A204.1 (cell line): ENCODE measurements around the gene PRKAR1B.
"Not testable (repeated sequence)": the region's sequence is repeated elsewhere in the genome, so short reads cannot be mapped to it uniquely, and the experiment has no call there.

Experiments used
- FAIRE-seq: peaks from 2 replicates; lab custom pipeline; 2012; peaks lifted over from hg19 to GRCh38; lab: Jason Lieb, UNC

PRKAR1B gene

DNA sequence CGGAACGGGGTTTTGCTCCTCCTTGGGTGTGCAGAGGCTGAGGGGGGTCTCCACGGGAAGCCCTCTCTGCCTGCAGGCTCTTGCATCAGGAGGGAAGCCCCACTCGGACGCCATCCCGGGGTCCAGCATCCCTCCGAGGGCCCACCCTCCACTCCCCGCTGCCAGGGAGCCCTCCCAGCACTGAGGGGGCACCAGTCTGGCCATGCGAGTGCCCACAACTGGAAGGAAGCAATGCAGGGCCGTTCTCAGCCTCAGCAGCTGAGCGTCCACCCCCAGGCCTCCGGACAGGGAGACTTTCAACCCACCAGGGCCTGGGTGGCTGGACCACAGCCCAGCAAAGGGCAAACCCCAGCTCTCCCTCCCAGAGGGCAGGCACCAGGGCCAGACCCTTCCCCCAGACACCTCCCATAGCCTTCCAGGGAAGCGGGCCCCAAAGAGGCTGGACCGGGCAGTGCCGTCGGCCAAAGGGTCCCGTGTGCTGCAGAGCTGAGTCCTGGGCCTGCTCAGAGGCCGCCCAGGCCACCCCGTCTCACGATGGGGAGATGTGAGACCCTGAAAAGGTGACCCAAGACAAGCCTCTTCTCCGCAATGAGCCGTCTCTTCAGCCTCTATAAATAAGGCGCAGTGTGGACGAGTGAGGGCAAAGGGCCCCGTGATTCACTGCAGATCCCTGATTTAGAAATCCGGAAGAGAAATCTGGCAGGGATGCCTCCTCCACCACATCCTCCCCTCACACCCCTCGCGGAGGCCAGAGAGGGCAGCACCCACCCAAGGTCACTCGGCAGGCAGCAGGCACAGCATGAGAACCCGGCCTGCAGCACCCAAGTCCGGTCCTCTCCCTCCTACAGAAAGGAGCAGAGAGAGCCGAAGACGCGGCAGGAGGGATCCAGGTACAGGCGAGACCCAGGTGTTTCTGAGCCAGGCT is 82.4 kb downstream of the PRKAR1B start:
- no peak for FAIRE-seq

DNA sequence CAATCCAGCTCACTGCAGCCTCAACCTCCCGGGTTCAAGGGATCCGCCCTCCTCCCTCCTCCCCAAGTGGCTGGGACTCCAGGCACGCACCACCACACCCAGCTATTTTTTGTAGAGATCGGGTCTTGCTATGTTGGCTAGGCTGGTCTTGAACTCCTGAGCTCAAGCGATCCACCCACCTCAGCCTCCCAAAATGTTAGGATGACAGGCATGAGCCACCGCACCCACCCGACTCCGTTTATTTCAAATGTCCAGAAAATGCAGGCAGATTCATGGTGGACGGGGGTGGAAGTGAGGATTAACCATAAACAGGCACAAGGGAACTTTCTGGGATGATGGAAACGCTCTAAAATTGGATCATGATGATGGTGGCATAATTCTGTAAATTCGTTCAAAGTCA is 85.1 kb downstream of the PRKAR1B start:
- FAIRE-seq = no peak

DNA sequence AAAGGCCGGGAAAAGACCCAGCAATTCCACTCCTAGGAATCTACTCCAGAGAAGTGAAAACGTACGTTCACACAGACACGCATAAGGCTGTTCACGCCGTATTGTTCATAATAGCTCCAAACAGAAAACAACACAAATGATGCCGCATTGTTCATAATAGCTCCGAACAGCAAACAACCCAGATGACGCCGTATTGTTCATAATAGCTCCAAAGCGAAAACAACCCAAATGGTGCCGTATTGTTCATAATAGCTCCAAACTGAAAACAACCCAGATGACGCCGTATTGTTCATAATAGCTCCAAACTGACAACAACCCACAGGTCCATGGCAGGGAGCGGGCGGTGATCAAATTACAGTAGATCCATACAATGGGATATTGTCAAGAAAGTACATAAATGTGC is 85.8 kb downstream of the PRKAR1B start:
- FAIRE-seq = no peak

DNA sequence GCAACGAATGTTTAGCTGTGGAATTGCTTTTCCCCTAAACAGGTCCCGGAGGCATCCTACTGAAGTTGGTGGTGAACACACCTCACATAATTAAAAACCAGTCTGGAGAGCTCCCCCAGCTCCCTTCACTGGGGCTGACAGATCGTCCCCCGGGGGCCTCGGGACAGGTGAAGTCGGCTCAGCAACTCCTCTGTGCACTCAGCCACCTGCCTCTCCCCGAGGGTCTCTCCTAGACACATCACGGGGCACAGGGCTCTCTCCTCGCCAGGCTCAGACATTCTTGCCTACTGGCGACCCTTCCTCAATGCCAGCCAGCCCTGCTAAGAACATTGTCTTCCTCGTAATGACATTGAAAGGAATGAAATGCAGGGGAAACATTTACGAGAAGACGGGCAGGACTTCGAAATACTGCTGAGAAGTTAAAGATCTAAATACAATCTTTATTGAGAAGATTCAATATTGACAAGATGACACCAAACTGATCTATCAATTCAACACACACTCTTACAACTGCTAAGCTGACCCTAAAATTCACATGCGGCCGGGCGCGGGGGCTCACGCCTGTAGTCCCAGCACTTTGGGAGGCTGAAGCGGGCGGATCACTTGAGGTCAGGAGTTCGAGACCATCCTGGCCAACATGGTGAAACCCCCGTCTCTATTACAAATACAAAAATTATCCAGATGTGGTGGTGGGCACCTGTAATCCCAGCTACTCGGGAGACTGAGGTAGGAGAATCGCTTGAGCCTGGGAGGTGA is 88.6 kb downstream of the PRKAR1B start:
- no peak for FAIRE-seq

DNA sequence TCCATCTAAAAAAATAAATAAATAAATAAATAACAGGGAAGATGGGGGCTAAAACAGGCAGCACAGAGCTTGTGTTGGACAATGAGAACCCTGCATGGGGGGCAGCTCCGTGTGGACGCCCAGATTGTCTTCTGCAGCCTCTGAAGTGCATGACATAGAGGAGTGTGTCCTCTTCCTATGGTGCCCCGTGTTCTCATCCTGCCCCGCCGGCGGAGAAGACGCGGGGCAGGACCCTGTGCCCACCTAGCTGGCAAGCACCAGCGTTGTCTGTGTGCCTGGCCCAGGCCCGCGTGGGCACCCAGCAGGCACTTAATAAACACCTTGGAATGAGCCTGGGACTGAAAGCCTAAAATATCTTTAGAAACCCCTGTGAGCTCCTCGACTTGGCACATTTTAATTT is 89.3 kb downstream of the PRKAR1B start:
- no peak for FAIRE-seq

GRCh38 chr7:636396-636795 is 90.7 kb downstream of the PRKAR1B start:
- no peak for FAIRE-seq

GRCh38 chr7:635687-636382 is 91.2 kb downstream of the PRKAR1B start:
- FAIRE-seq = not testable (repeated sequence)

DNA sequence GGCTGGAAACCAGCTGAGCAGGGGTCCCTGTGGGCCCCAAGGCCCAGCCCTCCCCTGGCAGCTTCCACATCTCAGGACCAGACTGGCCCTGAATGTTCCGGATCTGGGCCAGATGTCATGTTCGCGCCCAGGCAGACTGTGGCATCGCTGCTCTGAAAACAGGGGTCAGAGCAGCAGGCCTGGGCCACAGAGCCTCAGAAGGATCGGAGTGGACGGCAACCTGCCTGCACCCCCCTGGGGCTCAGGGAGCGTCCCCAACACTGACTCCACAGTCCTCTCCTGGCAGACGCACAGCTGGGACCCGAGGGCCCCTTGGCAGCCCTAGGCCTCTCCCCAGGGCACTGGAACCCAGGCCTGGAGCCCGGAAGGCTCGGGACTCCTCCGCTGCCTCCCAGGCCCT is 91.9 kb downstream of the PRKAR1B start:
- no peak for FAIRE-seq

DNA sequence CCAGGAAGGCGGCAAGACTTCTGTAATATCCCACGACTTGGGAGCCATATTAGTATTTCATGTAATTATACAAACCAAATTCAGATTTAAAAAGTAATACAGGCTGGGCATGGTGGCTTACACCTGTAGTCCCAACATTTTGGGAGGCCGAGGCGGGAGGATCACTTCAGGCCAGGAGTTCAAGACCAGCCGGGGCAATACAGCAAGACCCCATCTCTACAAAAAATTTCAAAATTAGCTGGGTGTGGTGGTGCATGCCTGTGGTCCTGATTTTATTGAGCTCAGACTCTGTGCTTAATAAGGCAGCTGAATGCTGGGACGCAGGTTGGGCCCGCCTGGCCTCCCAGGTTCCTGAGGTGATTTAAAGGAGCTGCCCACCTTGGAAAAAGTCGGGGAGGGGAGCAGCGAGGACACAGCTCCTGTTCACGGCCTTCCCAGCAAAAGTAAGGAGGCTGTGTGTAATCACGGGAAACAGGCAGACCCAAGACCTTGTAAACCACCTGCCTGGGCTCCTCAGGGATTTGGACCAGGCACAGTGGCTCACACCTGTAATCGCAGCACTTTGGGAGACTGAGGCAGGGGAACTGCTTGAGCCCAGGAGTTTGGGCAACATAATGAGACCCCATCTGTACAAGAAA is 93.6 kb downstream of the PRKAR1B start:
- FAIRE-seq = no peak

- no peak for FAIRE-seq
Measured at GRCh38 chr7:632831-633210, 94.3 kb downstream of the PRKAR1B start.

- FAIRE-seq = no peak
Measured at GRCh38 chr7:631964-632830, 94.9 kb downstream of the PRKAR1B start.

- FAIRE-seq = no peak
Measured at GRCh38 chr7:631291-631711, 95.8 kb downstream of the PRKAR1B start.

GRCh38 chr7:630539-630938 is 96.5 kb downstream of the PRKAR1B start:
- no peak for FAIRE-seq

- no peak for FAIRE-seq
Measured at GRCh38 chr7:630111-630511, 97.0 kb downstream of the PRKAR1B start.

- no peak for FAIRE-seq
Measured at GRCh38 chr7:628826-629225, 98.3 kb downstream of the PRKAR1B start.

GRCh38 chr7:628402-628763 is 98.7 kb downstream of the PRKAR1B start:
- FAIRE-seq = no peak

DNA sequence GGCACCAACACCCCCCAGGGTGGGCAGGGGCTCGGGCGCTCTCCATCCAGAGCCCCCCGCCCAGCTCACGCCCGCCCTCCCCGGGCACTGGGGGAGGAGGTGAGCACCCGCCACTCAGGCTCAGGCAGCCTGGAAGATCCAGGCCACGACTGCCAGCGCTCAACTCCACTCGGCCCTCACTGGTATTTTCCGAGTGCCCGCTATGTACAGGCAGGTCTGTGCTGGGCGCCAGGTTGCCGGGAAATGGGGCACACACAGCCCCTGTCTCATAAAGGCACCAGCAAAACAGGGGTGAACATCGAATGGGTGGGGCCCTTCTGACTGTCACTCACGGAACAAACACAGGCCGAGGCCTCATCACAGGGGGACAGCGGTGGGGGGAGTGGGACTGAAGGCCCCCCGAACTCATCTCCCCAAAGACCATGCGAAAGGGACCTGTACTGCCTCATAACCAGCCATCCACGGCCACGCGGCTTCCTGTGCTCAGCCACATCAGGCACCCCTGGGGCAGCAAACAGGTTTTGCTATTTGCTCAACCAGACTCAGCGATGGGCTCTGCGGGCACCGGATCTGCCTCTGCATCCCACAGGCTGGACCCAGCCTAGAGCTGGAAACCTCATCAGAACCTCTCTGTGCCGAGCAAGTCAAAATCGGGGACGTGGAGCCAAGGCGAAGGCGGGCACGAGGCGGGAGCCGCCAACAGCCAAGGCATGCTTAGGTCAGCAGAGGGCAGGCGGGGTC is 99.2 kb downstream of the PRKAR1B start:
- no peak for FAIRE-seq

GRCh38 chr7:625376-625971 is 101.6 kb downstream of the PRKAR1B start:
- FAIRE-seq = no peak

DNA sequence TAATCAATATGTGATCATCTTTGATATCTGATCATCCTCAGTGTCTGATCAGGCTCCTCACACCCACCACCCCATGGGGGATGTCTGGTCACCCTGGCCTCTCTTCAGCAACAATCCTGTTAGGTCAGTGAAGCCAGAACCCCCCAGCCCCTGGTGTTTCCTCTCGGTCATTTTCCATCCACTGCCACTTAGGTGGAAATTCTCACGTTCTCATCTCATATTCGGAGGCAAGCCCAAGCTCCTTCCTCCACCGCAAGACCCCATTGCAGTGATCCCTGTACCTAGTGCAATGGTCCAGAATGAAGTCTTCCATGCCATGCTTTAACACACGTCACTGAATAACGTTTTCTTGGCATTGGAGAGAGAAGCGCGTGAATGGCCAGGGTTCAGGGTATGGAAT is 103.6 kb downstream of the PRKAR1B start:
- FAIRE-seq = no peak

DNA sequence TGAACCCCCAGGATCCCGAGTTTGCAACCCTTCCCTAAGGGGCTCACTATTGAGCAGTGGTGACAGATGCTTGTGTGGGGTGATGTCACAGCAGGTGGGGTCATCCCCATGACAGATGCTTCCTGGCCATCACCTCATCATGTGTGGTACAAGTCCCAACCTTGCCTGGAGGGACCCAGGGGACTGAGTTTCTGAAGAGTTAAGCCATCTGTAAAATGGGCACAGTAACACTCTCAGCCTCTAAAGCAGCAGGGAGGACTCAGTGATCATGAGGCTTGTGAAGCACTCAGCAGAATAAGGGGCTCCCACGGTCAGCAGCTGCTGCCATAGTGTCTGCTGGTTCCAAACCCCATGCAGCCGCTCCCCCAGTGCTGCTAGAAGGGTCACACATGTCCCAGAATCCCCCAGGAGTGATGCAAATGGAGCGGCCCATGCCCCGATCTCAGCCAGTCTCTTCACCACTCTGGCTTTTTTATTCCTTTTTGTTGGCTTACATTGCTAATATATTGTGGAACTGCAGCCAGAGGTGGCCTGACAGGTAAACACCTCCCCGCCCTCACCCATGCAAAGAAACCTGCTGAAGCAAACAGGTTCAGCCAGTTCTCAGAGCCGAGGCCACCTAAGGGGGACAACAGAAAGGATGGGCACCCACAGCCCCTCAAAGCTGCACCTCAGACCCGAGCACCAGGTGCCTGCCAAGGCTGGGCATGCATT is 105.4 kb downstream of the PRKAR1B start:
- FAIRE-seq = no peak
